Activated T-cell treated with anti-CD3 and anti-CD28 coated beads for 24 hours (primary cell): ENCODE measurements around the gene LAMA2.
"Not testable (repeated sequence)": the region's sequence is repeated elsewhere in the genome, so short reads cannot be mapped to it uniquely, and the experiment has no call there.

Experiments
- DNase-seq: peaks from one replicate; pipeline ENCODE4 v3.0.0-alpha.2; 2020; ENCODE audit warnings: low read depth

LAMA2 gene

GRCh38 chr6:129130959-129131681, 248.2 kb downstream of the LAMA2 start:
- DNase-seq = no peak

- no peak for DNase-seq
Observed at GRCh38 chr6:129133770-129134192, 250.8 kb downstream of the LAMA2 start.

- no peak for DNase-seq
Observed at GRCh38 chr6:129134535-129134934, 251.6 kb downstream of the LAMA2 start.

GRCh38 chr6:129135451-129135850, 252.5 kb downstream of the LAMA2 start:
- no peak for DNase-seq

- no peak for DNase-seq
Observed at GRCh38 chr6:129136751-129137150, 253.8 kb downstream of the LAMA2 start.

- no peak for DNase-seq
Observed at GRCh38 chr6:129138739-129139405, 255.9 kb downstream of the LAMA2 start.

GRCh38 chr6:129140526-129140925, 257.6 kb downstream of the LAMA2 start:
- DNase-seq = no peak

- no peak for DNase-seq
Observed at GRCh38 chr6:129141499-129141898, 258.6 kb downstream of the LAMA2 start.

- no peak for DNase-seq
Observed at GRCh38 chr6:129146902-129147301, 264.0 kb downstream of the LAMA2 start.

GRCh38 chr6:129150507-129150906, 267.6 kb downstream of the LAMA2 start:
- DNase-seq = no peak

GRCh38 chr6:129153257-129153656, 270.3 kb downstream of the LAMA2 start:
- DNase-seq = no peak

GRCh38 chr6:129159242-129159641, 276.3 kb downstream of the LAMA2 start:
- not testable (repeated sequence) for DNase-seq

GRCh38 chr6:129162605-129163004, 279.7 kb downstream of the LAMA2 start:
- no peak for DNase-seq

- no peak for DNase-seq
Observed at GRCh38 chr6:129163551-129163950, 280.6 kb downstream of the LAMA2 start.

- no peak for DNase-seq
Observed at GRCh38 chr6:129164032-129164431, 281.1 kb downstream of the LAMA2 start.

- not testable (repeated sequence) for DNase-seq
Observed at GRCh38 chr6:129172279-129172995, 289.5 kb downstream of the LAMA2 start.

GRCh38 chr6:129175066-129175465, 292.1 kb downstream of the LAMA2 start:
- DNase-seq = no peak

GRCh38 chr6:129177801-129178200, 294.9 kb downstream of the LAMA2 start:
- DNase-seq = no peak

GRCh38 chr6:129179283-129179682, 296.3 kb downstream of the LAMA2 start:
- DNase-seq = no peak

GRCh38 chr6:129181001-129181400, 298.1 kb downstream of the LAMA2 start:
- DNase-seq = no peak

- no peak for DNase-seq
Observed at GRCh38 chr6:129183187-129183591, 300.3 kb downstream of the LAMA2 start.

- no peak for DNase-seq
Observed at GRCh38 chr6:129183681-129184301, 300.9 kb downstream of the LAMA2 start.

GRCh38 chr6:129184324-129184723, 301.4 kb downstream of the LAMA2 start:
- DNase-seq = no peak
